Hypothalamus (tissue), 51 donors: ENCODE data around the gene IGSF1.

ENCODE experiments used
- DNase-seq, 51 donors: peaks; one replicate each; lab custom pipeline; 2025; lab: John Stamatoyannopoulos, UW

IGSF1 gene

GRCh38 chrX:131288738-131289511 is at the start of gene IGSF1:
IGSF1 (minus strand) TSS chrX:131289306; CDS start chrX:131286674, 2,632 bp downstream.
- peak in 37 of 51 donors; percentile 1 to 75 (median 38) for DNase-seq

- DNase-seq: no peak
Observed at GRCh38 chrX:131332331-131332730, 43.2 kb upstream of the IGSF1 start.

- no peak for DNase-seq
Observed at GRCh38 chrX:131331152-131331551, 42.0 kb upstream of the IGSF1 start.

GRCh38 chrX:131330735-131331134 is 41.6 kb upstream of the IGSF1 start:
- no peak for DNase-seq

- DNase-seq: no peak
Observed at GRCh38 chrX:131322651-131323050, 33.5 kb upstream of the IGSF1 start.

- no peak for DNase-seq
Observed at GRCh38 chrX:131317326-131317725, 28.2 kb upstream of the IGSF1 start.

GRCh38 chrX:131316260-131316659 is 27.2 kb upstream of the IGSF1 start:
- DNase-seq: no peak

- no peak for DNase-seq
Observed at GRCh38 chrX:131308980-131309379, 19.9 kb upstream of the IGSF1 start.

GRCh38 chrX:131306601-131307000 is 17.5 kb upstream of the IGSF1 start:
- DNase-seq: no peak

- DNase-seq: no peak
Observed at GRCh38 chrX:131305926-131306325, 16.8 kb upstream of the IGSF1 start.

GRCh38 chrX:131302701-131303100 is 13.6 kb upstream of the IGSF1 start:
- no peak for DNase-seq

GRCh38 chrX:131301155-131301554 is 12.0 kb upstream of the IGSF1 start:
- DNase-seq: no peak

GRCh38 chrX:131298846-131299245 is 9.7 kb upstream of the IGSF1 start:
- DNase-seq: no peak

- DNase-seq: no peak
Observed at GRCh38 chrX:131298036-131298435, 8.9 kb upstream of the IGSF1 start.

- peak in 1 of 51 donors; percentile 40 for DNase-seq
Observed at GRCh38 chrX:131289527-131289926, 421 bp upstream of the IGSF1 start.

GRCh38 chrX:131288188-131288587 is 918 bp downstream of the IGSF1 start:
- peak in 1 of 51 donors; percentile 0 for DNase-seq

- DNase-seq: no peak
Observed at GRCh38 chrX:131287560-131288179, 1.4 kb downstream of the IGSF1 start.

- no peak for DNase-seq
Observed at GRCh38 chrX:131279617-131280016, 9.5 kb downstream of the IGSF1 start.

GRCh38 chrX:131279197-131279596 is 9.9 kb downstream of the IGSF1 start:
- DNase-seq: no peak

GRCh38 chrX:131277543-131278136 is 11.5 kb downstream of the IGSF1 start:
- no peak for DNase-seq

- no peak for DNase-seq
Observed at GRCh38 chrX:131273011-131273410, 16.1 kb downstream of the IGSF1 start.

GRCh38 chrX:131271826-131272225 is 17.3 kb downstream of the IGSF1 start:
- DNase-seq: no peak
